Left ventricle myocardium inferior (tissue), 1 donor: ENCODE results near the gene ATP8B1. TPM values are rescaled to one million over a fixed set of nuclear protein-coding genes. Genes with fewer than 3 reads are reported as not detected.

Experiments
- DNase-seq: peaks from one replicate; pipeline ENCODE4 v3.0.0-alpha.2; 2020
- H3K27ac ChIP-seq: fragments of 200-600 bp; replicated peaks from 2 replicates; pipeline ENCODE4 v1.8.0; 2021
- H3K27me3 ChIP-seq: fragments of 200-600 bp; 2 replicates; pipeline ENCODE4 v1.8.0; 2021; ENCODE audit warnings: low read depth
- H3K36me3 ChIP-seq: fragments of 200-600 bp; 2 replicates; pipeline ENCODE4 v1.8.0; 2021
- H3K4me1 ChIP-seq: fragments of 200-600 bp; 2 replicates; pipeline ENCODE4 v1.8.0; 2021
- H3K4me3 ChIP-seq: fragments of 200-600 bp; 2 replicates; pipeline ENCODE4 v1.8.0; 2021; ENCODE audit warnings: mild to moderate bottlenecking, moderate library complexity
- H3K9me3 ChIP-seq: fragments of 200-600 bp; replicated peaks from 2 replicates; pipeline ENCODE4 v1.8.0; 2021
- CTCF ChIP-seq: fragments of 200-600 bp; IDR thresholded peaks from 2 replicates; pipeline ENCODE4 v1.8.0; 2021; ENCODE audit warnings: antibody characterized with exemption, mild to moderate bottlenecking, borderline replicate concordance
- intact Hi-C: fragments of 100-400 bp; cut with micrococcal nuclease; formaldehyde crosslinking; loops from one replicate; pipeline ENCODE4 v1.11.0; 2022
- total RNA-seq: library from RNA; stranded (reverse); fragmentation: NEBNext Ultra II Directional; extraction: Animal tissue kit (Norgen Biotek cat#: 25700); gene quantifications from one replicate; pipeline ENCODE4 v1.2.1, GENCODE V29; 2021
- donor health status: DM: no; HTN: yes; CAD: no; lungs with severe emphysema.

The ATP8B1 gene
- total RNA-seq, 1 donor from 2014 or later: 8.6 TPM

GRCh38 chr18:57805117-57805516 lies 2.0 kb upstream of the ATP8B1 start:
- no peak for TF ChIP-seq CTCF
- Histone ChIP-seq H3K36me3 (no peaks in the 10 kb centered on the region), H3K4me1 (peaks cover 76% of the 10 kb centered on the region), H3K9me3 (no peaks in the 10 kb centered on the region), H3K27me3 (no peaks in the 10 kb centered on the region), H3K4me3 (no peak overlapping the region), H3K27ac (no peak overlapping the region)
- no peak for DNase-seq
- intact Hi-C loops: no loop called here

GRCh38 chr18:57804557-57804956 lies 1.4 kb upstream of the ATP8B1 start:
- H3K27me3 ChIP-seq: no peaks in the 10 kb centered on the region
- H3K4me3 ChIP-seq: no peak overlapping the region
- no peak for DNase-seq
- H3K9me3 ChIP-seq: no peaks in the 10 kb centered on the region
- no peak for TF ChIP-seq CTCF
- intact Hi-C loops: no loop called here
- no peak overlapping the region for H3K27ac ChIP-seq
- H3K36me3 ChIP-seq: no peaks in the 10 kb centered on the region
- peaks cover 74% of the 10 kb centered on the region for H3K4me1 ChIP-seq

- intact Hi-C loops: no loop called here
- TF ChIP-seq CTCF: no peak
- H3K27me3 ChIP-seq: no peaks in the 10 kb centered on the region
- peaks cover 70% of the 10 kb centered on the region for H3K4me1 ChIP-seq
- peak overlapping the region; percentile 93 for H3K4me3 ChIP-seq
- no peaks in the 10 kb centered on the region for H3K36me3 ChIP-seq
- DNase-seq: no peak
- H3K27ac ChIP-seq: peak overlapping the region; percentile 90
- H3K9me3 ChIP-seq: no peaks in the 10 kb centered on the region
These were observed 657 bp downstream of the ATP8B1 start for GRCh38 chr18:57802213-57803102.

- Histone ChIP-seq H3K27me3 (no peaks in the 10 kb centered on the region), H3K4me3 (peak overlapping the region; percentile 93), H3K36me3 (no peaks in the 10 kb centered on the region), H3K4me1 (peaks cover 70% of the 10 kb centered on the region), H3K27ac (peak overlapping the region; percentile 90), H3K9me3 (no peaks in the 10 kb centered on the region)
- DNase-seq: no peak
- TF ChIP-seq CTCF: no peak
- intact Hi-C loops: no loop called here
These were observed 1.3 kb downstream of the ATP8B1 start for GRCh38 chr18:57801761-57802212.

- no peaks in the 10 kb centered on the region for H3K36me3 ChIP-seq
- no peaks in the 10 kb centered on the region for H3K9me3 ChIP-seq
- peaks cover 70% of the 10 kb centered on the region for H3K4me1 ChIP-seq
- H3K27me3 ChIP-seq: no peaks in the 10 kb centered on the region
- H3K27ac ChIP-seq: peak overlapping the region; percentile 90
- intact Hi-C loops: no loop called here
- DNase-seq: no peak
- no peak for TF ChIP-seq CTCF
- H3K4me3 ChIP-seq: peak overlapping the region; percentile 93
These were observed 1.8 kb downstream of the ATP8B1 start for GRCh38 chr18:57801325-57801724.
